Stimulated activated CD8-positive, alpha-beta memory T cell treated with anti-CD3 and anti-CD28 coated beads, Interleukin-15, amount 100 ng/mL, for 1 hour (primary cell): ENCODE results near the gene SLC24A3.

Experiments used
- DNase-seq: peaks from one replicate; pipeline ENCODE4 v3.0.0-alpha.2; 2020; ENCODE audit warnings: low read depth

Gene SLC24A3

GRCh38 chr20:19460386-19460785, 247.9 kb downstream of the SLC24A3 start:
- DNase-seq, result no peak

- DNase-seq, result no peak
Measured at GRCh38 chr20:19462491-19462890, 250.0 kb downstream of the SLC24A3 start.

DNA sequence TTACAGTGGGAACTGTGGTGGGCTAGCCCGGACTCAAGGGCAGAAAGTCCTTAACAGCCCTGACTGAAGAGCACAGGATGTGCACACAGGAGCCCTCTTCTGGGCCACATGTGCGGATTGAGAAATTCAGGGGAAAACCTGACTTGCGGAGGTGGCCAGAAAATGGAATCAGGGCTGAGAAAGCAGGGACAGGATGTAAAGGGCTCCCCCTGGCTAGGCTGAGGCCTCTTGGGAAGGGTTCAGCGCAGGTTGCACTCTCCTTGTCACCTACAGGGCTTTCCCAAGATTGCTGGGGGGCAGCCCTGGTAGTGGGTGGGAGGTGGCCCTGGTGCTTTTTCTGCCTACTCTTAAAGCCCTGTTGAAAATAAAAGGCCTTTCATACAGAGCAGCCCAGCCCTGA, 251.2 kb downstream of the SLC24A3 start:
- DNase-seq, result no peak

GRCh38 chr20:19465536-19465935, 253.1 kb downstream of the SLC24A3 start:
- no peak for DNase-seq

GRCh38 chr20:19466206-19466928, 253.9 kb downstream of the SLC24A3 start:
- DNase-seq, result no peak

DNA sequence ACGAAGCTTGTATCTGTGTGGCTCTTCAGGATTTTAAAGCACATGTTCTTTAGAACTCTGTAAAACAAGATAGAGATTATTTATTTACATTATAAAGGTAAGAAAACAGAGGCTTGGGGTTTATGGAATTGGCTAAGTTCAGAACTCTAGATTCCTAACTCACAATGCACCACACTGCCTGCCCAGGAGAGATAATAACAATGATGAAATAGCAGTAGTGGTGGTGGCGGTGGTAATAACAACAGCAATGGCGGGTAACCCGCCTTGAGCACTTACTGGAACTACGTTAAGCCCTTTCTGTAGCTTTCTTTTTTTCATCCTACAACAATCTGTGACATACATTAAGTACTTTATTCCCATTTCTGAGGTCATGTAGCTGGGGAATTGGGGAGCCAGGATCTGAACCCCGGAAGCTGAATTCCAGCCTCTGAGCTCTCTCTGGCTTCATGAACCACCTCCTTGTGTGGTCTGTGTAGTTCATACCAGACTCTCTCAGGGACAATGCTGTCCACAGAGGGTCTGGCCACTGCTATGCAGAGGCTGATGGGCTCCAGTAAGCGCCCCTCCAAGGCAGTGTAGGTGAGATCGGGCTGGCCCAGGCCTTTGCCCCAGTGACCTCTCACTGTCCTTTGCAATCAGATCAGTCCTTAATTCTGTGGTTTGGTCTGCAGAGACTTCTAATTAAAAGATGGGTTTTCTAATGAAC, 260.9 kb downstream of the SLC24A3 start:
- no peak for DNase-seq

DNA sequence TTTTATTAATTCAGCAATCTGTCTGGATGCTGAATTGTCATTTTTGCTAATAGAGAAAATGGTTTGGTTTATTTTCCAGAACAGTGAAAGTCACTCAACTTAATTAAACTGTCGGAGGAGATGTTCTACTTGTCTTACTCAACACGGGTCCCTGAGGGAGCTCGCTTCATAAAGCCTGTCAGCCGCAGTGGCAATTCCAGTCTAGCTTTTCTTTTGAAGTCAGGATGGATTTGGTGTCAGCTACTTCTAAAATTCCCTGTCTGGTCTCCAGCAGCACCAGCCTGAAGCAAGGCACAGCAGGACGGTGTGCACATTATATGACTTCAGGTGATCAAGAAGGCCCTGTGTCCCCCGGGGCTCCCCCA, 261.5 kb downstream of the SLC24A3 start:
- no peak for DNase-seq

- no peak for DNase-seq
Measured at GRCh38 chr20:19478320-19478895, 266.0 kb downstream of the SLC24A3 start.

GRCh38 chr20:19482726-19483125, 270.3 kb downstream of the SLC24A3 start:
- no peak for DNase-seq

GRCh38 chr20:19483309-19483708, 270.9 kb downstream of the SLC24A3 start:
- no peak for DNase-seq

- no peak for DNase-seq
Measured at GRCh38 chr20:19486446-19486845, 274.0 kb downstream of the SLC24A3 start.

DNA sequence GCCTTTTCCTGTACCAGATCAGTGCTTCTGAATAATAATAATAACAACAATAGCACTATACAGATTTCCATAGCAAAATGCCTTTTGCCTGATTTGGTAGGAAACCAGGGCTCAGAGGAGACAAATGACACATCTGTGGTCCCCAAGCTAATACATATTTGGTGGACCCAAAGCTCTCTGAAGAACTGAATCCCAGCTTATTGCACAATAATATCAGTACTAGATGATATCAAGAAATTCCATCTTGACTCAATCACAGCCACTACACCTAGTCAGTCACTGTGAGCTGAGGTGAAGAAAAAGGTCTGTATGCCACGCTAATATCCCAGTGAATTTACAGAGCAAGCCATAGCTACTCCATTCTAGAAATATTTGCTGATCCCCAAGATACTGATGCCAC, 275.0 kb downstream of the SLC24A3 start:
- DNase-seq, result no peak

GRCh38 chr20:19491241-19491640, 278.8 kb downstream of the SLC24A3 start:
- DNase-seq, result no peak

DNA sequence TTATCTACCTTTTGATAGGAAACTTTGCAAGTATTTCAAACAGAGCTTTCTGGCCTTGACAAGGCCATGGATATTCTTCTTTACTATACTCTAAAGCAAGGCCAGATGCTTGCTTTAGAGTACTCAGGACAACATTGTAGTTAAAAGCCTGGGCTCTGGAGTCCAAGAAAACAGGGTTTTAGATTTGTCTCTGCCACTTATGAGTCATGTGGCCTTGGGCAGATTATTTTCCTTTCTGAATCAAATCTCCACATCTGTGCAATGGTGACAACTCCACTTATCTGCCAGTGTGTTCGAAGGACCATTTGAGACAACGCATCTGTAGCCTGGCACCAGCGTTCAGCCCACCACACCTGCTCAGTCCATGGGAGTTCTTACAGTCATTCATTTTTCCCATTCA, 279.7 kb downstream of the SLC24A3 start:
- no peak for DNase-seq

GRCh38 chr20:19492687-19493336, 280.4 kb downstream of the SLC24A3 start:
- DNase-seq, result no peak

GRCh38 chr20:19493794-19494495, 281.5 kb downstream of the SLC24A3 start:
- no peak for DNase-seq

DNA sequence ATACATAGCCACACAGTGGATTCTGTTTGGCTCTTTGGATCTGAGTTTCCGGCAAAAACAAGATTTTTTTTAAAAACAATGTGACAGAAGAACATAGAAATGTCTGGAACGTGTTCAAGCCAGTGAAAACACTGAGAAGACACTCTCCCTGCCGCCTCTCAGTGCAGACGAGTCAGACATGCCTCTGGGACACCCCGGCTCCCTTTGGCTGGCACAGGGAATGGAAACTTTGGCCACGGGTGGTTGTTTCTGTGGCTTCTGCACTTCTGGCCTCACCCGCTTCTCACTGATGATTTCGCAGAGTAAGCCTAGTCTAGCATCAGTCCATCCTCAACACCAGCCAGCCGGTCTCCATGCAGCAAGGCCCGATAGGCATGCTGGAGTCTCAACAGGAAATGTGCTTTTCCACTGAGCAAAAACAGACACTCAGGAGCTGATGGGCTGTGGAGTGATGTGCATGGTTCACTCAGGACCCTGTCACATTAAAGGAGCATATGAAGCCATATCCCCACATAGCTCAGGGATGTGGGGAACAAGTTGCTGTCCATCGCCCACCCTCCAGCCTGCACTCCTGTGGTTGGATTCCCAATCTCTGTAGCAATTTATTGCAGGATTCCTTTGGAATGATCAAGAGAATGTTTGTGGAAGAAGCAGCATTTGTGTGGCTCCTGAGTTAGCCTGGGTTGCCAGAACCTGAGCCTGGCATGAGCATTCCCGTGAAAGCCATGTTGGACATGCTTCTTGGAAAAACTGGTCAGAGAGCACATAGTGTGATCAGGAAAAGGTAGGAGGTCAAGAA, 283.7 kb downstream of the SLC24A3 start:
- DNase-seq, result no peak

DNA sequence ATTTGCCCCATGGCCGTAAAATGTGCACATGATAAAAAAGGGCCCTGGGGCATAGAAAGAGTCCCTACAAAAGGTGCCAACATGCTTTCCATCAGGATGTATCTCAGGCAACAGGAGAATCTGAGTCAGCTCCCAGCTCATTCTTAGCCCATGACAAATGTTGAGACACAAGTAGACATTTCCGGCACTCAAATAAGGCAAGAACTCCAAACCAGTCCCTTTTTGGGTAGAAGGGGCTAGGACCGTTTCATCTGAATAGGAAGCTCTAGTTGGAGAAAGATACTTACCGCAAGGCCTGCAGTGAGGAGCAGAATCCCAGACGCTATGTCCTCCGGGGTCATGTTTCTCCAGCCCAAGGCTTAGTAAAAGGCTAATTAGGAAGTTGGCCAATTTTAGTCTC, 284.6 kb downstream of the SLC24A3 start:
- no peak for DNase-seq

DNA sequence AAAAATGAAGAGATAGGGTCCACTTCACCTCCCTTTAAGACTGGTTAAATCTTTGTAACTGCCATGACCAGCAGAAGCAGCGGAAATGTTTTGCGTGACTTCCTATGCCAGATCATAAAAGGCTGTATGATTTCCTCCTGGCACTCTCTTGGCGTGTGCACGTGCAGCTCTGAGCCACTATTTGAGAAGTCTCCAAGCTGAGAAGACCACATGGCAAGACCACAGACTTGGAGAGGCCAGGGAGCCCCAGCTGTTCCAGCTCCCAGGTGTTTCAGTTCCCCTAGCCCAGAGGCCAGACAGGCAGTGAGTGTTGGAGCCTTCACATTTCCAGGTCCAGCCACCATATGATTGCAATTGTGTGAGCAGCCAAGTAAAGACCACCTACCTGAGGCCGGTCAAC, 286.3 kb downstream of the SLC24A3 start:
- no peak for DNase-seq

GRCh38 chr20:19501476-19502115, 289.2 kb downstream of the SLC24A3 start:
- no peak for DNase-seq

DNA sequence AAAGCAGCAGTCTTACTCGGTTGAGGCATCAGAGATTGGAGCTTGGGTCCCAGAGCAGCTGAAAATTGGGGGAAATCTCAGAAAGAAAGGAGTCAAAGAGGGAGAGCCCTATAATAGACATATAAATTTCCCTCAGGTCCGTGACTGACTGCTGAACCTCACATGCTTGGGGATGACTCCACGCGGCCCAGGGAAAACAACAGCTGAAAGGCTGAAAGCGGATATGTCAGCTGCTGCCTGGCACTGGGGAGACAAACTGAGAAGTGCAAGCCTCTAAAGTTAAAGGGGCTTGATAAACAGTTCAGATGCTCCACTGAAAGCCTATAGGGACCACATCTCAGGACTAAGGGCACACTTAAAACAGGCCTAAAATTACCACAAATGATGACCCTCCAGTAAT, 289.7 kb downstream of the SLC24A3 start:
- no peak for DNase-seq
